Measurements from ENCODE around the gene SH3BP2.
A peak's percentile ranks its signal among the peaks of the same experiment; 100 is the strongest.

Gene SH3BP2

DNA sequence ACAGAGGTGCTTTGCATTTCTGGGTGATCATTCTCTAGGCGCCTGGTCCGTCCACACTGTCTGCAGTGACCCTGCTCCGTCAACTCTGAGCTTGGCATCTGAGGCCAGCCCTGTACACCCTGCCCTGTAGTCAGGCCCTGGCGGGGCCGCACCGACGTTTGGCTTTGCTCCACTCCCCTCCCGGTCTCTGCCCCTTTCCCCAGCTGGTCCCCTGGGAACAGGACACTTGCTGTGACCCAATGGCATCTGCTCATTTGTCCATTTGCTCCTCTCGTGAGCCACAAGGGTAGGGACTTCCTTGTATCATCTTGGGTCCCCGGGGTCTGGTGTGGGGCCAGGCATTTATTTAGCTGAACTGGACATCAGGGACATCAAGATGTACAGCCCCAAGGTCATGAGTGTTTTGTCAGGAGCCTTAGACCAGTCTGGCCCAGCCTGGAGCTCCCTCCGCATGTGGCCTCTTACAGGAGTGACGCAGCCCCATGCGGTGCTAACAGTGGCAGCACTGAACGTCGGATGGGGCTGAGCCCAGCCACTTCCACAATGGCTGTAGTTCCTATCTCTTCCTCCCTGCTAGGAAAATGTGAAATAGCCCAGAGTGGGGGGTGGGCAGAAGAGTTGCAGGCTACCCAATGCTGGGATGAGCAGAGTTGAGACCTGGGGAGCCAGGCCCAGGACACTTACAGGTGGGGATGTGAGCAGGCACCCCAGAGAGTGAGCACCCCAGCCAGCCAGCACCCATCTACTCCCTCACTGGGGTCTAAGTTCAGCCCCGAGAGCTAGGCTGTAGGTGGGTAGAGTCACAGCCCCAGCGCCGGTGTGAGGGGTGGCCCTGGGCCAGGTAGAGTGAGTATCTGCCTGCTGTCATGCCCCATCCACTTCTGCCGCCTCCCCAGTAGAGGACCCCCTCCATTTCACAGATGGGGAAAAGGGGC, 2.0 kb upstream of the SH3BP2 start:
- DNase-seq (ENCODE audit: low read depth in 2 of 2, low spot score in 1 of 2), result no peak

DNA sequence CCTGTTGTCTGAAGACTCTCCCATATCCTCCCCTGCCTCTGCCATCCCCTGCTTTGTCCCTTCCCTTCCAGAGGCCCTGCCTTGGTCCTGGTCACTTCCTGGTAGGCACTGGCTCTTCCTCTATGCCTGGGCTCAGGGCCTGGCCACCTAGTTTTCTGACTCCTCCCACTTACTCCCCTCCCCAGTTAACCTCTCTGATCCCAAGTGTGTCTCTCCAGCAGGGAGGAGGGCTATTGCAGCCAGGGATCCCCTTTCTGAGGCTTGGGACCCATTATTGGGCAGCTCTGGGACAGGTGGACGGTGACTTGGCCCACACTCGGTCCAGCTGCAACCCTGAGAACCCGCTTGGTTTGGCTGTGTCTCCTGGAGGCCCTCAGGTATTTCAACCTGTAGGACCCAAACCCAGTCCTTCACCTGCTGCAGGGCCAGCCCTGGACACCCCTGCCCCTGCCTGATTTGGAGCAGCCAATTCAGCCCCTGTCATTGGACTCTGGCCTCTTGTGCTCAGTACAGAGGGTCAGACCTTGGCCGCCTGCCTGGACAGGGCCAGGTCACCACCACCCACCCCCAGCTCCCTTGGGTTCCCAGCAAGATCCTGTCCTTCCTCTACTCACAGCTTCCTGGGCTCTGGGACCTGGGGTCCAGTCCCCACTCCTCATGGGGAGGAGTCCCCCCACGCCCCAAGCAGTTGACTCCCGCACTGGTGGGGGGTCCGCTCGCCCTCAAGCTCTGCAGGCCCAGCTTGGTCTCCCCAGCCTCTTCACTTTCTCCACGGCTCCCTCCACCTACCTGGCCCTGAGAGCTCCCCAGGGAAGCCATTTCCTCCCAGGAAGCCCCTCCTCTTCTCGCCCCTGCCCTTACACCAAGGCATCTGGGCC, 1.1 kb upstream of the SH3BP2 start:
- no peak for DNase-seq (ENCODE audit: low read depth in 2 of 2, low spot score in 1 of 2)

DNA sequence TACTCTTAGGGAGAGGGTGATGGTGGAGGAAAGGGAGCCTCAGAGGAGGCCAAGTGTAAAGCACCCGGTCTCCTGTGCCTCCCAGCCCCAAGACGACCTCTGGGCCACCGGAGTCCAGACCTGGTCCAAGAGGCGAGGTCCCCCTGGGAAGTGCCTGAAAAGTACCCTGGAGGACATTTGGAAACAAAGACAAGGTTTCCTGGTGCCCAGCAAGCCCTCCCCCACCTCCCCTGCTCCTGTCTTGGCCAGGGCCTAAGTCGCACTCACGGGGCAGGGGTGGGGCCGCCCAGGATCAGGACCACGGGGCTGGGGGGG, 532 bp upstream of the SH3BP2 start:
- DNase-seq (ENCODE audit: low read depth in 2 of 2, low spot score in 1 of 2), result no peak

DNA sequence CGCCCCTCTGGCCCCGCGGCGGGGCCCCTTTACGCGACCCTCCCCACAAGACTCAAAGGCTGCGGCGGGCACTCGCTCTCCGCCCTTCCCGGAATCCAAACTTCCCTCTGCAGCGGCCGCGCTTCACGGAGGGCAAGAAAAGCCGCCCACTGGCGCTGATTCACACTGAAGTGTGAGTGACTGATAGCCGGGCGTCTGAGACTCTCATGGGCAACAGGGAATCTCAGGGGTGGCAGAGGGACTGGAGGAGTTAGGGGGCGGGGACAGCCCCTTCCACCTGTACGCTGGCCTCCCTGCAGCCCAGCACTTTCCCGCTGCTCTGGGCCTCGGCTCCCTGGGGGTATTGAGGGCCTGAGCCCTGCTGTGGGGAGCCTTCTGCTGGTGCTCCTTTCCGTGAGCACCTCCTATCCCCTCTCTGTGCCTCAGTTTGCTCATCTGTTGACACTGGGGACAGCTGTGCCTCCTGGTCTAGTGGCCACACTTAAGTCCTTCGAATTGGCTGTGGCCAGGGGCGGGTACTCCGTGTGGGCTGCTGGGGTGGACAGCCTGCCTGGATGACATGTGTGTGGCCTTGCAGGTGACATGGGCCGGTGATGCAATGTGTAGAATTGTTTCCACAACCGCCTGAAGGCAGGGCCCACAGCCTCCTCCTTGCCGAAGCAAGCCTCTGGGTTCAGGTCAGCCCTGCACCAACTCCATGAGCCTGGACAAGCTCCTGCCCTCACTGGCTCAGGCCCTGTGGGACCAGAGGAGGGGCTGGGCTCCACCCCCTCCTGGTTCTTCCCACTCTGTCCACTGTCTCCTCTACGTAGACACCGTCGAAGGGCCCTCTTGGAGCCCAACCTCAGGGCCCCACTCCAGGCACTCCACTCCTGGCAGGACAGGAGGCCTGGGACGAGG, 951 bp downstream of the SH3BP2 start:
- DNase-seq (ENCODE audit: low read depth in 2 of 2, low spot score in 1 of 2), result no peak

DNA sequence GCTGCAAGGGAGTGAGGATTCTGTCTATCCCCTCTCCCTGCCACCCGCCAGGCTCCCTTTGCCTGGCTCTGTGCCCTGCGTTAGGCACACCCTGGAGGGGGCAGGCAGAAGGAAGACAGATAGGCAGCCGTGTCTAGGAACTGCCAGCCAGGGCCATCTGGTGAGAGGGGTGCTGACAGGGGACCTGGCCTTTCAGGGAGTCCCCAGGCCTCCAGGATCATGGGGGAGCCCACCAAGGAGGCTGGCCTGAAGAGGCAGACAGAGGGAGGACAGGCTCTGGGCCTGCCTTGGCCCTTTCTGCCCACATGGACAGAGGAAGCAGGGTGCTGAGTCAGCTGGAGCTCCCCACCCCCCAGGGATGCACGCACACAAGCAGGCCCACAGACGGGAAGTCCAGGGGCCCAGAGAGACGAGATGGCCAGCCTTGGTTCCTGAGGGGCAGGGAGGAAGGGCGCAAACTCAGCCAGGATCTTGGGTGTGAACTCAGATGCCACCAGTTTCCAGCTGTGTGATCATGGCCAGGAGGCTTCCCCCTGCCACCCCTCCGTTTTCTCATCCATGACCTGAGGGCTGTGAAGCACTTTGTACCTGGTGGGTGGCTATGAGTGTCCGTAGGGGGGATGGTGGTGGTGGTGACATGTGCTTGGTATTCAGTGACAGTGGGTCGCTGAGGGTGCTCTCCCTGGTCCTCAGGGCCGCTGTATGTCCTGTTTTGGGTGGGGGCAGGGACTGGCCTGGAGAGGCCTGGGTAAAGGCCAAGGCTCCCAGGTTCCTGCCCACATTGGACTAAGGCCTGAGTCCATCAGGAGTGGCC, 1.8 kb downstream of the SH3BP2 start:
- DNase-seq (ENCODE audit: low read depth in 2 of 2, low spot score in 1 of 2), result no peak

DNA sequence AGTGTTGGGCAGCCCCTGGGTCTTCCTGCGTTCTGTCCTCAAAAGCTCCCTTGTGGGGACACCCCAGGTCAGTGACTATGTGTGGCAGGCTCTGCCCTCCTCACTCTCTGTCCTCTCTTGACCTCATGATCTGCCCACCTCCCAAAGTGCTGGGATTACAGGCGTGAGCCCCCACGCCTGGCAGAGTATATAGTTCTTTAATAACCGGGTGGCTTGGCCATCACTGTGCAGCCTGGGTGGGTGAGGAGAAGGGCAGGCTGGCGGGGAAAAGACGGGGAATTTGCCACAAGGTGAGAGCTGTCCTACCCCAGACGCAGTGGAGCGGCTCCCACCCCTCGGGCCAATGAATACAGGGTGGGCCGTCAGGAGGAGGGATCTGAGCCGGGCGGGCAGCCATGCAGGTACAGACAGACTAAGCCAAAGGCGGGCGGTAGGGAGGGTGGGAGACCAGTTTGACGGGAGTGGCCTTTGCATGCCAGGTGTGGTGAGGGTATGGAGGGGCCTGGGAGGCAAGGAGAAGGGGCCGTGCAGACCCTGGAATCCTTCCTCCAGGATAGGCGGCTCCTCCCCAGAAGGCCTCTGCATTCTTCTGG, 2.5 kb downstream of the SH3BP2 start:
- DNase-seq (ENCODE audit: low read depth in 2 of 2, low spot score in 1 of 2), result no peak

DNA sequence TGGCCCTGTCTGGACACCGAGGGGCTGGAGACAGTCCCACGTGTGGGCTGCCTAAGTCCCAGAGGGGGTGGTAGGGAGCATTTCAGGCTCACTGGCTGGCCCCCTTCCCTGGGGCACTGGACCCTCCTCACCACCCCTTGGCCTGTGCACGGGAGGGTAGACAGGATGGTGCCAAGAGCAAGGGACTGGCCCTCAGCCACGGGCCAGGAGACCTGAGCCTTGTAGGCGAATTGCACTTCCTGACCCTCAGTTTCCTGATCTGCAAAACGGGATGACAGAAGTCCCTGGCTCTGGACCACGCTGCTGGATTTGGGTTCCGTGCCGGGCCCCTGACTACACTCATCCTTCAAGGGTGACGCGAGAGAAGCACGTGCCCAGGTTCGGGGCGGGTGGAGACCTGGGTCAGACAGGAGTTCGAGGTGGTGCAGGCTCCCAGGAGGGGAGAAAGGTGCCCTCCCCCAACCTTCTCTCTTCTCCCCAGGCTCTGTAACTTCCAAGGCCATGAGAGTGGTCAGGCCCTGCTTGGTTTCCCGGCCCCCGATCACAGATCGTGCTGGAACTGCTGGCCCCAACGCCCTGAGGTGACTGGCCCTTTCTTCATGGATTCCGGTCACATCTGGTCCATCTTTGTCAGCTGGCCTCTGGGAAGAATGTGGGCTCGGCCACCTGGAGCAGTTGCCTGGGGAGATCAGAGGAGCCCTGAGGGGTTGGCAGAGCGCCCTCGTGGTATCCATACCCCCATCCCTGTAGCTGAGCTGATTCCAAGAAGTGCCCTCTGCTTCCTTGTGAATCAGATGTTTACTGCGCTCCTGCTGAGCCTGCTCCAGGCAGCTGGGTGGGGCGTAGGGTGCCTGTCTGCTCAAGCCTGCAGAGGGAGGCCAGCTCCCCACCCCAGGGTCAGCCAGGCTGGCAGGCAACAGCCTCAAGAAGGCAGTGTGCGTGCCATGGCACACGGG, 3.3 kb downstream of the SH3BP2 start:
- DNase-seq (ENCODE audit: low read depth in 2 of 2, low spot score in 1 of 2), result no peak

DNA sequence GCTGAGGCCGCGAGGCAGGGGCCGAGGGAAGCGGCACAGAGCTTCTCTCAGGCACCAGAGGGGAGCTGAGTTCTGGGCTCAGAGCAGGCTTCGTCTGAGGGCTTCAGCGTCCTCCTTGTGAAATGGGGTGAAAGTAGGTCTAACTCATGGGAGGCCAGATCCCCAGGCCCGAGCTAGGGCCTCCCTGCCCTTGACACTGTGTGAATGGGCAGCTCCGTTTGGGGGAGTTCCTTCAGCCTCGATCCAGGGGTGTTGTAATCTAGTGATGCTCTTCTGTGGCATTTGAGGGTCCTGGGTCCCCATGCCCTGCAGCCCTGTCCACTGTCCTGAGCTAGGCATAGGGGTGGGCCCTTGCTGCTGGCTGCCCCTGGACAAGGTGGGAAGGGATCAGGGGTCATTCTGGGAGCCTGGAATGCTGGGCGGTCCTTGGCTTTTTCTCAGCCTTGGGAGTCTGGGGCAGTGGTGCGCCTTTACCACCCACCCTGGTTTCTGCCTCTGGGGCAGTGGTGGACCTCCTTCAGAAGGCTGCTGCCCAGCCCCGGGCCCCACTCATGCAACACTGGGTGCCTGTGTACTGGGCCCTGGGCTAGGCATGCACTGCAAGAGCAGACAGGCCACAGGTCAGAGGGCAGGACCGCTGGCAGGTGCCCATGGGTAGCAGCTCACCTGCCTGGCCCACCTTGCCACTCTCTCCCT, 4.1 kb downstream of the SH3BP2 start:
- no peak for DNase-seq (ENCODE audit: low read depth in 2 of 2, low spot score in 1 of 2)

DNA sequence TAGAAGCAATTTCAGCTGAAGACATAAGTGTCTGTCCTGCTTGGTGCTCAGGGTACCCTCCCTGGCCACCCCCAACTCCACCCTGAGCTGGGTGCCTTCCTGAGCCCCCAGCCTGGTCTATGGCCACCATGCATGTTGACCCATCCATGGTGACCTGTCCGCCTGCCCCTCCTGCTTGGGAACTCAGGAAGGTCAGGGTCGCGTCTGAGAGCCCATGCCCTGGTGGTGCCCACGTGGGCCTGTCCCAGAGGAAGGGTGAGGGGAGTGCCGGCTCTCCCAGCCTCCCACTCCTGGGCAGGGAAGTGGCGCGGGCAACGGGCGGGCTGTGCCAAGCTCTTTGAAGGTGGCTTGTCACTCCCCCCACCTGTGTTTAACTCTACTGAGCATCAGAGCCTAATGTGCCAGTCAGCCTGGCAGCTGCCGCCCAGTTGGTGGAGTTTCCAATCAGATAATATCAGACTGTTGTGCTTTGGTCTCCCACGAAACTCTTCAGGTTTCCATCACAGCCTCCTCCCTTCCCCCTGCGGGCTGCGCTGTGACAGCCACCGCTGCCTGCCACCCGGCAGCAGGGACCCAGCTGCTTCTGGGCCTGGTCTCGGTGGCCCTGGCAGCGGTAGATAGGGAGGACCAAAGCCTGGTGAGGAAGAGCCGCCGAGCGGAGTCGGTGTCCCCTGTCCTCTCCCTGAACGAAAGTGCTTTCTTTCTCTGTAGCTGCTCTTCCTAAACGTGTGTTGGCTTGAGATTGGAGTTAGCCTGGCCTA, 4.8 kb downstream of the SH3BP2 start:
- peak in 1 of 2 donors; percentile 35 for DNase-seq (ENCODE audit: low read depth in 2 of 2, low spot score in 1 of 2)

DNA sequence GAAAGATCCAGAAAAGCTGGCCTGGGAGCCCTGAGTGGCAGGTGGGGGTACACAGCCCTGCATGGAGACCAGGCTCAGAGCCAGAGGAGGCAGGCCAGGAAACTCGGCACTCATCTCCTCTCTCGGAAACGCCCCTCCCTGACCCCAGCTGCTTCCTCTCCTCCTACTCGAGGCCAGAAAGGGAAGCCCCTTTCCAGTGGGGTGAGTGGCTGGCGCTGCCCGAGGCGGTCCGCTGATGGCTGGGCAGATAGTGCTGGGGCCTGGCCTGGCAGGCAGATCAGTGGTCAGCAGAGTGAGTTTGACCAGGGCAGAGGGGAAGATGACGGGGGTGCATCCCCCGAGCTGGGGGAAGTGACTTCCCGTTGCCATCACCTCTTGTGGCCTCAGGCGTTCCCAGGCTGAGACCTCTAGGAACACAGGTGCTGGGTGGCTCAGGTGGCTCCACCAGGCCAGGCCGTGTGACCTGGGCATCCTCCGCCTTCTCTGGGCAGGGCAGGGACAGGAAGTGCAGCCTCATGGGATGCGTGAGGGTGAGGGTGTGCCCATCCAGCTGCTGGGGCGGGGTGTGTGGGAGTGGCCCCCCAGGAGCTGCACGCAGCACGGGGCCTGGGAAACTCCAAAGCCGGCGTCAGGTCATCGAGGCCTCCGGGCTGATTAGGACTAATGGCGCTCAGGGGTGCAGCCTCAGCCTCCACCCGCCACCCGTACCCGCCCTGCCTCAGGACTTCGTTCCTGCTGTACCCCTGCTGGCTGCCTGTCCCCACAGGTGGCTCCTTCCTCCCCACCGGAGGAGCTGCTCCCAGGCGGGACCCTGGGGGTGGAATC, 5.7 kb downstream of the SH3BP2 start:
- DNase-seq (ENCODE audit: low read depth in 2 of 2, low spot score in 1 of 2), result no peak

DNA sequence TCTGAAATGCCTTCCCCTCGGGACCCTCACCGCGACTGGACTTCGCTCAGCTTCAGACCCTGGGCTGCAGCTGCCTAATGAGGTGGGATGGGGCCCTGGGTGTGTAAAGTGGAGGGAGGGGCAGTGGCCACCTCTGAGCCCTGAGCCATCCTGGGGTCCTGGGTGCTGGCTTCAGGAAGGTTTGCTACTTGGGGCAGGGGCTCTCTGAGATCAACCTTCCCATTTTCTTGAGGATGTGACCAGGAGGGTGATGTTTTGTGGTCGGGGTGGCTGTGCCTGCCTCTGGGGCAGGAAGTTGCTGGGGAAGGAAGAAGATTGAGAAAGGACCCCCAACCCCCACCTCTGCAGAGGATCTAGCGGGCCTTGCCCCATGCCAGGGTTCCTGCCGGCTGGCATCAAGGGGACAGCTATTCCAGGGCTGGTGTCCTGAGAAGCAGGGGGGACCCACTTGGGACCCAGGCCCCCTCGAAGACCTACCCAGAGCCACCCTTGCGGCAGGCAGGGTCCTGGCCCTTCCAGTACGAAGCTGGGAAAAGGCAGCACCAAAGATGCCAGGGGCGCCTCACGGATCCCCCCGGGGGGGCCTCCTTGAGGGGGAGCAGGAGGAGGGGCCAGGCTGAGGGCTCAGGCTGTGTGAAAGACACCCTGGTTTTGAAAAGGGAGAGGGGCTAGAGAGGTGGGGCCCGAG, 6.5 kb downstream of the SH3BP2 start:
- no peak for DNase-seq (ENCODE audit: low read depth in 2 of 2, low spot score in 1 of 2)

DNA sequence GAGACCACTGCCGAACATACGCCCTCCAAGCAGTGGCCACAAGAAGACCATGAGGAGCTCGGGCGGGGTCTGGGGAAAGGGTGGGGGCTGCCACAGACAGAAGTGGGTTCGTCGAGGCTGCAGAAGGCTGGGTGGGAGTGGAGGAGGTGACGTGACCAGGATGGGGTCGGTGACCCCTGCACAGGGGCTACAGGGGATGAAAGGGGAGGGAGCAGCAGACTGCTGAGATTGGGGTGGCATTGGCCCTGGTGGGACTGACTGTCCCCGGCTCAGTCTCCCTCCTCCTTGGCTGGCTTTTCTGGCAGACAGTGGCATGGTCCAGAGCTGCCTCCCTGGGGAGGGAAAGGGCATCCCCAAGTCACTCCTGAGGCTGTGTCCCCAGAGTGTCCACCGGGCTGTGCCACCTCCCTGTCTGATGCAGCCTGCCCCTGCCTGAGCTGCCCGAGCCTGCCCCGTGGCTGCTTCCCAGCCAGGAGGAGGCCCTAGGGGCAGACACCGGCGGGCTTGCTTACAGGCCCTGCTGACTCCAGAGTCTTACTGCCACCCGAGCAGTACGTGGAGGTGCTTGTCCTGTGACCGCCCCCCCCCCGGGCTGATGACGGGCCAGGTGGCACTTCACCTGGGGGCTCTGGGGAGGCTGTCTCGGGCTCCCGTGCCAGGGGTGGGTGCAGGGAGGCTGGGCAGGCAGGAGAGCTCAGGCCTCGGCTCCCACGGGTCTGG, 7.2 kb downstream of the SH3BP2 start:
- DNase-seq (ENCODE audit: low read depth in 2 of 2, low spot score in 1 of 2), result no peak

DNA sequence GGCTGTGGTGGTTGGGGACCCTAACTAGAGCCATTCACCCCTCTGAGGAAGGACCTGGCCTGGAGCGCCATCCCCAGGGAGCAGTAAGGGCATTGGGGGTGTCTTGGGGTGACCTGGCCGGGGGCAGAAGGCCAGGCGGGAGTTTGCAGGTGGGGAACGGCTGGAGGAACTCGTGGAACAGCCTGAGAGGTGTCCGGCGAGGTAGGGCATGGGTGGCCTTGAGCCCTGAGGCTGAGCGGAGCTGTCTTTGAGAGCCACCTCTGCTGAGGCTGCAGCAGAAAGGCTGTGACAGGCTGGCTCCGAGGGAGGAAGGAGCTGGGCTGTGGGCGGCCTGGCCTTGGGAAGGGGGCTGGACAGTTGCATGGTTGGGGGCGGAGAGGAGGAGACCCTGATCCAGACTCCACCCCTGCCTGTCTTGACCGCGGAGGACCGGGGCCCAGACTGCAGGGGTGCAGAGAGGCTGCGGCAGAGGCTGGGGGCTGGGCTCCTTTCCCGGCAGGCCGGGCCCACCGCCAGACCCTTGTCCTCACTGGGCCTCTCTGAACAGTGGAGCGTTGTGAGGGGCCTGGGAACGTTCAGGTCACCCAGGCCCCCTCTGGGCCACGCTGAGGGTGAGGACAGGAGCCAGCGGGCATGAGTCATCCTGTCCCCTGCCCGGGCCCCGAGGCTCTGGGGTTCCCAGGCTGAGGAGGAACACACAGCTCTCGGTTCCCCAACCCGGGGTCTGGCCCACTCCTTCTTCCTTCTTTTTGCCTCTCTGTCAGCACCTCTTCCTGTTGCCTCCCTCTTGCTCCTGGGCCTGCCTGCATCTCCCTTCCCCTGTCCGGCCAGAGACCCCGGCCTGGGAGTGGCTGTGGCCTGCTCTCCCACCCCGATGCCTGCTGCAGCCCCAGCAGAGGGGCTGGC, 8.1 kb downstream of the SH3BP2 start:
- no peak for DNase-seq (ENCODE audit: low read depth in 2 of 2, low spot score in 1 of 2)

Measured in stimulated activated CD8-positive, alpha-beta memory T cell treated with anti-CD3 and anti-CD28 coated beads, Interleukin-4, amount 100 ng/mL, for 1 hour (primary cell).